ENCODE results near the gene SIGLEC11. TPM values are rescaled to one million over a fixed set of nuclear protein-coding genes. Genes with fewer than 3 reads are reported as not detected.

Gene SIGLEC11
- total RNA-seq, 4 donors from 2014 or later, result 1.2 to 3.2 TPM; not detected in 2

GRCh38 chr19:49924004-49924880 is 36.7 kb downstream of the SIGLEC11 start:
- H3K27ac ChIP-seq, result peak overlapping the region in 1 of 4 donors; percentile 30

GRCh38 chr19:49923055-49924003 is 37.6 kb downstream of the SIGLEC11 start:
- H3K27ac ChIP-seq, result peak overlapping the region in 1 of 4 donors; percentile 30
- no peaks in the 10 kb centered on the region for H3K9me3 ChIP-seq
- in situ Hi-C loops (cut with MboI; ENCODE audit: low pct_ligation_motif_present in 1 of 4, low pct_unique_long_range_greater_than_20kb in 1 of 4, low sequenced_read_pairs in 3 of 4), result no loop called here
- TF ChIP-seq POLR2A (IDR thresholded peaks at IDR 0.05) (no peak), EP300 (IDR thresholded peaks at IDR 0.05; ENCODE audit: low read depth) (no peak), CTCF (IDR thresholded peaks at IDR 0.05) (no peak), POLR2AphosphoS5 (IDR thresholded peaks at IDR 0.05) (no peak)
- H3K27me3 ChIP-seq, result no peaks in the 10 kb centered on the region
- no peaks in the 10 kb centered on the region for H3K36me3 ChIP-seq
- 84 to 92% methylated on average over 2 to 29 of the region's 31 CpGs for WGBS, 2 donors (ENCODE audit: low coverage in 1 of 2)
- peak; percentile 46 for DNase-seq
- intact Hi-C loops (cut with DNase I; ENCODE audit: low total_unique reads), result no loop called here
- H3K4me3 ChIP-seq, result no peak overlapping the region
- peaks cover 5 to 14% (median 10%) of the 10 kb centered on the region in 4 donors for H3K4me1 ChIP-seq

More at GRCh38 chr19:49924004-49924880, 36.7 kb downstream of the SIGLEC11 start:
- WGBS, 2 donors (ENCODE audit: low coverage in 1 of 2), result 83% methylated on average over 25 of the region's 25 CpGs; no CpG with 5 or more reads in 1 of the 2 donors
- no peaks in the 10 kb centered on the region for H3K36me3 ChIP-seq
- DNase-seq, result peak; percentile 33
- H3K9me3 ChIP-seq, result no peaks in the 10 kb centered on the region
- H3K27me3 ChIP-seq, result no peaks in the 10 kb centered on the region
- intact Hi-C loops (cut with DNase I; ENCODE audit: low total_unique reads), result no loop called here
- H3K4me3 ChIP-seq, result no peak overlapping the region
- peaks cover 5 to 18% (median 12%) of the 10 kb centered on the region in 4 donors for H3K4me1 ChIP-seq
- in situ Hi-C loops (cut with MboI; ENCODE audit: low pct_ligation_motif_present in 1 of 4, low pct_unique_long_range_greater_than_20kb in 1 of 4, low sequenced_read_pairs in 3 of 4), result no loop called here
- TF ChIP-seq POLR2A (IDR thresholded peaks at IDR 0.05) (no peak), CTCF (IDR thresholded peaks at IDR 0.05) (no peak), POLR2AphosphoS5 (IDR thresholded peaks at IDR 0.05) (no peak), EP300 (IDR thresholded peaks at IDR 0.05; ENCODE audit: low read depth) (no peak)

- Histone ChIP-seq H3K27me3 (no peaks in the 10 kb centered on the region), H3K9me3 (no peaks in the 10 kb centered on the region), H3K36me3 (no peaks in the 10 kb centered on the region), H3K4me3 (no peak overlapping the region), H3K27ac (no peak overlapping the region), H3K4me1 (peaks cover 0 to 3% (median under 1%) of the 10 kb centered on the region in 4 donors)
- intact Hi-C loops (cut with DNase I; ENCODE audit: low total_unique reads) (no loop called here), in situ Hi-C loops (cut with MboI; ENCODE audit: low pct_ligation_motif_present in 1 of 4, low pct_unique_long_range_greater_than_20kb in 1 of 4, low sequenced_read_pairs in 3 of 4) (no loop called here)
- no peak for TF ChIP-seq POLR2AphosphoS5 (IDR thresholded peaks at IDR 0.05)
- no peak for TF ChIP-seq EP300 (IDR thresholded peaks at IDR 0.05; ENCODE audit: low read depth)
- no peak for TF ChIP-seq POLR2A (IDR thresholded peaks at IDR 0.05)
- TF ChIP-seq CTCF (IDR thresholded peaks at IDR 0.05), result no peak
- WGBS, 2 donors (ENCODE audit: low coverage in 1 of 2), result 81% methylated on average over 22 of the region's 22 CpGs; no CpG with 5 or more reads in 1 of the 2 donors
- no peak for DNase-seq
Measured at GRCh38 chr19:49921871-49922795, 38.8 kb downstream of the SIGLEC11 start.
